ENCODE data around the gene FUBP1.
"Not testable (repeated sequence)": the region's sequence is repeated elsewhere in the genome, so short reads cannot be mapped to it uniquely, and the experiment has no call there.

Gene FUBP1

DNA sequence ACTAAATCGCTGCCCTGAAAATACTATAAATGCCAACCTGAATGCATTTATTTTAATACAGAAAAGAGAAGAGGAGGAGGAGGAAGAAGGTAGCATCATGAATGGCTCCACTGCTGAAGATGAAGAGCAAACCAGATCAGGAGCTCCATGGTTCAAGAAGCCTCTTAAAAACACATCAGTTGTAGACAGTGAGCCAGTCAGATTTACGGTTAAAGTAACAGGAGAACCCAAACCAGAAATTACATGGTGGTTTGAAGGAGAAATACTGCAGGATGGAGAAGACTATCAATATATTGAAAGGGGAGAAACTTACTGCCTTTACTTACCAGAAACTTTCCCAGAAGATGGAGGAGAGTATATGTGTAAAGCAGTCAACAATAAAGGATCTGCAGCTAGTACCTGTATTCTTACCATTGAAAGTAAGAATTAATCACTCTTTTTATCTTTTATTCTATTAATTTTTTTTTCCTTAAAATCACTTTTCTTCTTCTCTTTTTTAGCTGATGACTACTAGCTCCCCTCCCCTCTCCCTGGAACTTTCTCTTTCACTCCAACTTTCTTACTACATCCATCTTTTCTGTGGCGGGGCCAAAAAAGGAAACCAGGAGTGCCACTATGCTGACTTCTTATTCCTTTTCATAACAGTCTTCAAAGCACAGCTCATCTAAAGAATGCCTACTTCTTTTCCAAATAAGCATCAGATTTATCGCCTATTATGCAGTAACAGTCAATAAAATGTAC is 36.3 kb downstream of the FUBP1 start:
- no peak for DNase-seq (ENCODE audit: low read depth)

DNA sequence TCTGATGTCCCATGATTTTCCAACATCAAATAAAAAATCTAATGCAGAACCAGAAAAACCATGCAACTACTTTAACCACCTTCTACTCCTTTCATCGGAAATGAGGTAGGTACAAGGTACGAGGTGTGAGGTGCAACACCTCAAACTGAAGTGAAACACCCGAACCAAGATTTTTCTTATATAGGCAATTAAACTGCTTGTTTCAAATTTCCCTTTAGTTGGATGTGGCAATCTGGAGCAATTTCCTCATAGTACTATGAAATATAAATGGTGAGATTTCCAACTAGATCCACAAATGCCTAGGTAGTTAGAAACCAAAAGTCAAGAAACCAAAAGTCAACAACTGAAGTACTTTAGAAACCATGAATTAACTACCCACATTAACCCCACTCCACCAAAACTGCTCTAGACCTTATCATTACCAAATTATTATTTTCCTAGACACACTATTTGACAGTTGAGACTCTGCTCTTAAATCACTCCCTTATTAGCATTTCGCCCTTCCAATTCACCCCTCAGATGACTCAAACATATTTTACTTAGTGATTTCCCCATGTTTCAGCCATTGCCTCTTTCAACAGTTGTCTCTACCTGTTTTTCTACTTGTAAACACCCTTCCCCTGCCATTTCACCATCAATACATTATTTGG is 37.8 kb downstream of the FUBP1 start:
- DNase-seq (ENCODE audit: low read depth), result no peak

DNA sequence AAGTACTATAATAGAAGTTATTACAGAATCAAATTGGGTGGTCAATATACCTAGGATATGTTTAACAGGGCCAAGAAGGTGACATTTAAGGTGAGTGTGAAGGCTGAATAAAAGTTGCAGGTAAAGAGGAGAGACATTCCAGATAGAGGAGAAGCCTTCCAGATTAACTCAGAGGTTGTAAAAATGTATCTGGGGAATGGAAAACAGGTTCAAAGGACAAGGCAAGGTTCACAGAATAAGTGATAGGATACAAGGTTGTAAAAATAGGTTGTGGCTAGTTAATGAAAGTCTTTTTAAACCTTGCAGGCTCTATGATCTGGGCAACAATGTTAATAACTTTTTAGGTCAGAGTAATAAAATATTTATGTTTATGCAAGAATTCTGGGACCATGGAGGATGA is 40.2 kb downstream of the FUBP1 start:
- DNase-seq (ENCODE audit: low read depth), result no peak

DNA sequence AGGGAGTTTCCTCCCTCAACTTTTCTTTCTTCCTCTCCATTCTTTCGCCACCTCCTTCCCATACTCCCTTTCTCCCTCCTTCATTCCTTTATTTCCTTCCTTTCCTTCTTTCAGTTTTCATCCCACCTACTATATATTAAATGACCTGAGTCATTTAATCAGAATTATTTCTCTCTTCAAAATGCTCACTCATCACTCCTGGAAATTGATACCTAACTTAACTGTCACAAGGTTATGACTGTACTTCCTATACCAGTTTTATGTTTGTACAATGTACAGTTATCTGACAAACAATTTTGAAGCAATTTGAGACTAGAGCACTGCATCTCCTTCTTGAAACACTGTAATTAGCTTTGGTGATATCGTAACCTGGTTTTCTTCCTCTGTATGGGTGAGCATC is 49.1 kb downstream of the FUBP1 start:
- DNase-seq (ENCODE audit: low read depth), result no peak

DNA sequence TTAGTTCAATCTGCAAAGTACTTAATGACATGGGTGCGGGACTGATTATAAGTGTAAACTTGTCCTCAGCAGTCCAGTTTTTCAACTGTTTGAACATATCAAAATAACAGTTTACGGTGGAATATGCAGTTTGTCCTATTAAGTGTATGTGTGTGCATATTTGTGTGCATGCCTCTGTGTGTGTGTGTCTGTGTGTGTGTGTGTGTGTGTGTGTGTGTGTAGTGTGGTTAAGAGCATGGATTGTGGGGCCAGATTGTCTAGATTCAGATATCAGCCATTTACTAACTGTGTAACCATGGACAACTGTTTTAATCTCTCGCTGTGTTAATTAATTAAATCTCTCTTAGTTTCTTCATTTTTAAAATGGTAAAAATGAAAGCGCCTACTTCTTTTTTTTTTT is 51.5 kb downstream of the FUBP1 start:
- no peak for DNase-seq (ENCODE audit: low read depth)

DNA sequence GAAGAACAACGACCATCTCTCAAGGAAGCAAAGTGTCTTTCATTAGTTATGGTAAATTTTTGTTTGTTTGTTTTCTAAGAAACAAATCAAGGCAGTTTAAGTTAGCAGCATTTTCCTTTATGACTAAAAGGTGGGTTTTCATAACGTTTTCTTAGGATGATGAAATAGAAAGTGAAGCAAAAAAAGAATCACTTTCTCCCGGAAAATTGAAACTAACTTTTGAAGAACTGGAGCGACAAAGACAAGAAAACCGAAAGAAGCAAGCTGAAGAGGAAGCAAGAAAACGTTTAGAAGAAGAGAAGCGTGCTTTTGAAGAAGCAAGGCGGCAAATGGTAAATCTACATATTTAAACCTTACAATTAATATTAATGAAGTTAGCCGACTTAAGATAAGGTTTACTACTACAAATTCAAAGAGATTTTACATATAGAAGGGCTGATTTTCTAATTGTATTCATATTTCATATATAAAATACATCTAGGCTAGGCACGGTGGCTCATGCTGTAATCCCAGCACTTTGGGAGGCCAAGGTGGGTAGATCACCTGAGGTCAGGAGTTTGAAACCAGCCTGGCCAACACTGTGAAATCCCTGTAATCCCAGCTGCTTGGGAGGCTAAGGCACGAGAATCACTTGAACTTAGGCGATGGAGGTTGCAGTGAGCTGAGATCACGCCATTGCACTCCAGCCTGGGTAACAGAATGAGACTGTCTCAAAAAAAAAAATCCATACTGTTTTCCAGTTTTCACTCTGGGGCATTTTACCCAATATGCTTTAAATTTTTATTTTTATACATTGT is 52.1 kb downstream of the FUBP1 start:
- no peak for DNase-seq (ENCODE audit: low read depth)

DNA sequence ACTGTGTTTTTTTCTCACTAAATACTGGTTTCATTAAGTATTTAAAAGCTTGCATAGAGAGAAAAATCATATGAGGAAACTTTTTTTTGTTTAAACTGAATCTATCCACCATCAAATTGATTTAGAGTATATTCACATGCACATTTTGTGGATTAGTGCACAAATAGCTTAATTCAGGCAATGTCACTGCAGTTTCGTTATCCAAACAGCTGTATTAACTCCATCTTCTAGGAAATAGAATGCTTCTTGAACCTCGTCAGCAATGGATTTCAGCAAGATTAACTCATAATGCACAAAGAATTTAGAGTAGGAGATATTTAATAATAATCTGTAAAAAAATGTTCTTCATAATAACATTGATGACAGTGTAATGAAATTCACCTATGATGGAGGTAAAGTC is 52.9 kb downstream of the FUBP1 start:
- DNase-seq (ENCODE audit: low read depth), result no peak

DNA sequence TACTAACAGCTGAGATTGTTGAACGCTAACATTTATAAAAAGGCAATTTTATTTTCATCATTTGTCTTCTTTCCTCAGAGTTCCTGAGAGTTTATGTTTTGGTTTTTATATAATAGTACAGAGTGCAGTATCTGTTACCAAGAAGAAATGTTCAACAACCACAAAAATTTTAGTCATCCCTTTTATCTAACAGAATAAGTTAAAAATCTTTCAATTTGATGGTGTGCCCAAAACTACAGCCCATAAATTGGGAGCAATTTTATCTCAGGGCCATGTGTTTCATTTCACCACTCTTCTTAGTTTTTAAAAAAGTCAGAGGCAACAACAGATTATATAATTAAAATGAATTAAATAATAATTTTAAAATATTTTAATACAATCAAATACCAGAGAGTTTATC is 53.4 kb downstream of the FUBP1 start:
- peak; percentile 25 for DNase-seq (ENCODE audit: low read depth)

DNA sequence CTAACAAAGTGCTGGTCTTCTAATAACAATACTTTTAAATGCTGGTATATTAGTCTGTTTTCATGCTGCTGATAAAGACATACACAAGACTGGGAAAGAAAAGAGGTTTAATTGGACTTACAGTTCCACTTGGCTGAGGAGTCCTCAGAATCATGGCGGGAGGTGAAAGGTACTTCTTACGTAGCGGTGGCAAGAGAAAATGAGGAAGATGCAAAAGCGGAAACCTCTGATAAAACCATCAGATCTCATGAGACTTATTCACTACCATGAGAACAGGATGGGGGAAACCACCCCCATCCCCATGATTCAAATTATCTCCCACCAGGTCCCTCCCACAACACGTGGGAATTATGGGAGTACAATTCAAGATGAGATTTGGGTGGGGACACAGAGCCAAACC is 60.0 kb downstream of the FUBP1 start:
- not testable (repeated sequence) for DNase-seq (ENCODE audit: low read depth)

DNA sequence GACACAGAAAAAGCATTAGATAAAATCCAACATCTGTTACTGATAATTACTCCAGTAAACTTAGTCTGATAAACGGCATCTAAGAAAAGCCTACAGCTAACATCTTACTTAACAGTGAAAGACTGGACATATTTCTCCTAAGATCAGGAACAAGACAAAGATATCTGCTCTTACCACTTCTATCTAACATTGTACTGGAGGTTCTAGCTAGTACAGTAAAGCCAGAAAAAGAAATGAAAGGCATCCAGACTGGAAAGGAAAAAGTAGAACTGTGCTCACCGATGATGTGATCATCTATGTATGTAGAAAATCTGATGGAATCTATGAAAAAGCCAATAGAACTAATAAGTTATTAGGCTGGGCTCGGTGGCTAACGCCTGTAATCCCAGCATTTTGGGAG is 68.8 kb downstream of the FUBP1 start:
- no peak for DNase-seq (ENCODE audit: low read depth)

DNA sequence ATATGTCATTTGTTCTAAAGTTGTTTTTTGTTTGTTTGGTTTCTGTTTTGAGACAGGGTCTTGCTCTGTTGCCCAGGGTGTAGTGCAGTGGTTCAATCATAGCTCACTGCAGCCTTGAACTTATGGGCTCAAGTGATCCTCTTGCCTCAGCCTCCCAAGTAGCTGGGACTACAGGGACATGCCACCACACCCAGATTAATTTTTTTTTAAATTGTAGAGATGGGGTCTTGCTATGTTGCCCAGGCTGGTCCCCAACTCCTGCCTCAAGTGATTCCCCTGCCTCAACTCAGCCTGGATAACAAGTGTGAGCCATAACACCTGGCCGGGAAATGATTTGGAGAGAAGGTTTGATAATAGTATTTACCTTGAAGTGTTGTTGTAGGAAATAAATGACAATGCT is 72.2 kb downstream of the FUBP1 start:
- no peak for DNase-seq (ENCODE audit: low read depth)

DNA sequence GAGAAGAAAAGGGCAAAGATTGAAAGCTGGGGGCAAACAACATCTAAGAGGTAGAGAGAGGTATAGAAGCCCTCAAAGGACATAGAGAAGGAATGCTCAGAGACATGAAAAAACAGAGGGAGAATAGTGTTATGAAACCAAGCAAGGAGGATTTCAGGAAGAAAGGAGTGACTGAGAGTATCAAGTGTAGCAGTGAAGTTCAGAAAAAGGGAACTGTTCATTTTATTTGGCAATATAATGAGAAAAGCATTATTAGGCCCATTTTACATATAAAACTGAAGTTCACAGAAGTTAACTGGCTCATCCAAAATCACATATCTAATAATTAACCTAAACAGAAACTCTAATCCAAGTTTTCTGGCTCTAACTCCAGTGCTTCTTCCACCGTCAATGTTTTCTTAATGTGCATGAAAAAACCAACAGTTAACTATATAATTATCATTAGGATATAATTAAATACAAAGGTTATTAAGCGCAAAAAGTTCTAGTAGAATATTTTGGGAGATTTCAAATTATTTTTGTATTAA is 72.8 kb downstream of the FUBP1 start:
- no peak for DNase-seq (ENCODE audit: low read depth)

DNA sequence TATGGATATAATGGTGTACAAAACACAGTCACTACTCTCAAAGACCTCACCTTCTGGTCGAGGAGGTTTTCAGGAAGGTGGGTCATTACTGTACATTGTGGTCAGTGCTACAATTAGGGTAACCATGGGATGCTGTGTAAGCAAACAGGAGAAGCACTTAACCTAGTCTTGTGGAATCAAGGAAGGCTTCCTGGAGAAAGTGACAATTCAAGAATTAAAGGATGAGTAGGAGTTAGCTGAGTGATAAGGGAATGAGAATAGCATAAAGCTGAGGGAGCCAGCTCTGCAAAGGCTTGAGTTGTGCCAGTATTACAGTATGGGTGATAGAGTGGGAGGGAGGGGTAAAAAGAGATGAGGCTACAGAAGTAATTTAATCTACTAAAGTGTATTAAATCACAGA is 73.3 kb downstream of the FUBP1 start:
- no peak for DNase-seq (ENCODE audit: low read depth)

DNA sequence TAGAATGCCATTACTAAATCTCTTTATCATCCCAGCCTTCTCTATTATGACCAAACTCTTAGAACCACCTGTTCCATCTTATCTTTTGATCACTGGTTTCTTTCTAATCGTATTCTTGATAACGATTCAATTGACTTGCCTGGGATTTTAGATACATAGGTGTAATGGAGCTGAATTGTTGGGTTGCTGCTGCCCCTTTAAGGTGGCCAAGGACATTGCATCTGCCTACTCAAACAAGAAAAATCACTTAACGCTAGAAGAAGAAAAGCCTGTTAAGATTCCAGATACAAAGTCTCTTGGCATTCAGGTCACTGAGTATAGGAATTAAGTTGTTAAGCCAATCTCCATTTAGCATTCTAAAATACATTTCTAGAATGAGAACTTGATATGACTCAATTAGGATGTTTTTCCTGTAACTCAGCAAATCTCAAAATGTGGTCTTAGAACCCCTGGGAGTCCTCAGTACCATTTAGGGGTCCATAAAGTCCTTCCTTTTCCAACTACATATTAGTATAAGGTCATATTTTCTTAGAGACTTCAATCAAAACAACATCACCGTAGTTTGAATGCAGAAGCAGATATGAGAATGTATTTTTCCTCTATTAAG is 78.1 kb downstream of the FUBP1 start:
- DNase-seq (ENCODE audit: low read depth), result peak; percentile 33

DNA sequence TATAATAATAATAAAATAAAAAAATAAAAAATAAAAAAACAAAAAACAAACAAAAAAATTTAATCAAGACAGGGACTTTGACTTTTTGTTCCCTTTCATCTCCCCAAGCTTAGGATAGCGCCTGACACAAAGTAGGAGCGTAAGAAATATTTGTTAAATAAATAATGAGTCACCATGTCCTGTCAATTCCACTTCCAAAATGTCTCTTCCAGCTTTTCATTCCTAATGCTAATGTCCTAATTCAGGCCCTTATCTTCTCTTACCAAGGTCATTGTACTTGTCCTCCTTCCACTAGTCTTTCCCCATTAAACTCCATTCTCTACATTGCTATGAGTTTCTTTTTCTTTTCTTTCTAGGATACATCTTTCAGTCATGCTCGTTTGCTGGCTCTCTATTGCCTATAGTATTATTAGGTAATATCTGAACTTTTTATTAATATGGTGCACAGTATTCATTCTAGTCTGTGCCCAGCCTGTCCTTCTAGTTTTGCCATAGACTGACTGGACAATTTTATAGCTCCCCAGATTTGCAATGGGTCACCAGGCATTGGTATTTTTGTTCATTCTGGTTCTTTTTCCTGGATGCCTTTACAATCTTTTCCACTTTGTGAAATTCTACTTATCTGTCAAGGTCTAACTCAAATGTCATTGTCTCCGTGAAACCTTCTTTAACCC is 79.1 kb downstream of the FUBP1 start:
- no peak for DNase-seq (ENCODE audit: low read depth)
